Mucosa of descending colon (tissue), 3 donors: ENCODE data around the gene CFAP61. TPM values are rescaled to one million over a fixed set of nuclear protein-coding genes. Genes with fewer than 3 reads are reported as not detected.

Experiments used
- ATAC-seq: fragments of 200-7000 bp; cut with Tn5 transposase; one replicate; pipeline ENCODE4 v1.9.1; 2020; ENCODE audit warnings: mild to moderate bottlenecking, moderate library complexity
- DNase-seq, 3 donors: peaks; one replicate each; pipeline ENCODE4 v3.0.0-alpha.2; 2020
- H3K36me3 ChIP-seq: fragments of 200-600 bp; one replicate; pipeline ENCODE4 v1.8.0; 2021; ENCODE audit warnings: low read depth, mild to moderate bottlenecking
- H3K4me1 ChIP-seq: fragments of 200-600 bp; one replicate; pipeline ENCODE4 v1.8.0; 2021; ENCODE audit warnings: low read depth, mild to moderate bottlenecking
- H3K4me3 ChIP-seq: fragments of 200-600 bp; one replicate; pipeline ENCODE4 v1.8.0; 2021; ENCODE audit warnings: mild to moderate bottlenecking
- H3K9me3 ChIP-seq: fragments of 200-600 bp; one replicate; pipeline ENCODE4 v1.8.0; 2021; ENCODE audit warnings: mild to moderate bottlenecking
- CTCF ChIP-seq: fragments of 200-600 bp; IDR thresholded peaks from one replicate; pipeline ENCODE4 v1.8.0; 2022; ENCODE audit warnings: antibody characterized with exemption, mild to moderate bottlenecking
- intact Hi-C, 2 donors: fragments of 100-400 bp; cut with DNase I in 1 of 2; cut with micrococcal nuclease in 1 of 2; formaldehyde crosslinking; loops; one replicate each; pipeline versions ENCODE4 v1.11.0 to v1.11.1; 2022; cut with DNase I, micrococcal nuclease
- total RNA-seq, 3 donors: library from RNA; stranded (reverse); fragmentation: NEBNext Ultra II Directional in 2 of 3; extraction: Animal tissue kit (Norgen Biotek cat#: 25700) in 2 of 3; gene quantifications; one replicate each; pipeline versions ENCODE4 v1.2.1 to v1.2.4, GENCODE V29; 2021 to 2023
- donor health status: DM: no; HTN: no; CAD: no; lungs with moderate emphysema.
- donor health status: DM: no; HTN: no; CAD: no.
- donor health status: DM: no; HTN: yes; CAD: no.

CFAP61 gene
- total RNA-seq, 3 donors from 2014 or later, result 0.35 to 0.79 TPM; not detected in 1

- TF ChIP-seq CTCF, result no peak
- ATAC-seq, result peak; percentile 17
Observed at GRCh38 chr20:20373091-20373571, 320.8 kb downstream of the CFAP61 start.

GRCh38 chr20:20375862-20376261, 323.5 kb downstream of the CFAP61 start:
- DNase-seq, result no peak
- intact Hi-C loops, result no loop called here
- no peak for ATAC-seq
- no peak overlapping the region for H3K4me3 ChIP-seq
- no peak for TF ChIP-seq CTCF
- no peaks in the 10 kb centered on the region for H3K9me3 ChIP-seq
- no peaks in the 10 kb centered on the region for H3K36me3 ChIP-seq
- no peaks in the 10 kb centered on the region for H3K4me1 ChIP-seq

More at GRCh38 chr20:20373091-20373571, 320.8 kb downstream of the CFAP61 start:
- peaks cover 11% of the 10 kb centered on the region for H3K4me1 ChIP-seq
- no peaks in the 10 kb centered on the region for H3K36me3 ChIP-seq
- DNase-seq, result no peak
- intact Hi-C loops, result no loop called here
- H3K9me3 ChIP-seq, result no peaks in the 10 kb centered on the region
- no peak overlapping the region for H3K4me3 ChIP-seq

- Histone ChIP-seq H3K9me3 (no peaks in the 10 kb centered on the region), H3K36me3 (no peaks in the 10 kb centered on the region), H3K4me3 (no peak overlapping the region), H3K4me1 (no peaks in the 10 kb centered on the region)
- intact Hi-C loops, result no loop called here
- ATAC-seq, result no peak
- TF ChIP-seq CTCF, result no peak
- no peak for DNase-seq
Observed at GRCh38 chr20:20386192-20386591, 333.9 kb downstream of the CFAP61 start.

- intact Hi-C loops, result no loop called here
- Histone ChIP-seq H3K4me1 (no peaks in the 10 kb centered on the region), H3K9me3 (no peaks in the 10 kb centered on the region), H3K36me3 (no peaks in the 10 kb centered on the region), H3K4me3 (no peak overlapping the region)
- DNase-seq, result no peak
- no peak for TF ChIP-seq CTCF
- no peak for ATAC-seq
Observed at GRCh38 chr20:20390393-20390792, 338.1 kb downstream of the CFAP61 start.

- DNase-seq (no peak), ATAC-seq (no peak)
- H3K36me3 ChIP-seq, result no peaks in the 10 kb centered on the region
- no peak for TF ChIP-seq CTCF
- intact Hi-C loops, result no loop called here
- no peaks in the 10 kb centered on the region for H3K9me3 ChIP-seq
- H3K4me1 ChIP-seq, result no peaks in the 10 kb centered on the region
- H3K4me3 ChIP-seq, result no peak overlapping the region
Observed at GRCh38 chr20:20391115-20391514, 338.8 kb downstream of the CFAP61 start.

- Histone ChIP-seq H3K4me1 (no peaks in the 10 kb centered on the region), H3K9me3 (no peaks in the 10 kb centered on the region), H3K4me3 (no peak overlapping the region), H3K36me3 (no peaks in the 10 kb centered on the region)
- TF ChIP-seq CTCF, result no peak
- ATAC-seq, result no peak
- intact Hi-C loops, result no loop called here
- DNase-seq, result no peak
Observed at GRCh38 chr20:20391766-20392165, 339.4 kb downstream of the CFAP61 start.
